HG02943 (cell line): ENCODE data around the gene SCNN1B.
"Not testable (repeated sequence)": the region's sequence is repeated elsewhere in the genome, so short reads cannot be mapped to it uniquely, and the experiment has no call there.

ENCODE experiments used
- ATAC-seq: cut with Tn5 transposase; IDR thresholded peaks from one replicate; pipeline ENCODE4 v1.9.1; 2021; ENCODE audit warnings: mild to moderate bottlenecking, low read depth, moderate library complexity; ENCODE audit not compliant: unreplicated experiment

The SCNN1B gene

DNA sequence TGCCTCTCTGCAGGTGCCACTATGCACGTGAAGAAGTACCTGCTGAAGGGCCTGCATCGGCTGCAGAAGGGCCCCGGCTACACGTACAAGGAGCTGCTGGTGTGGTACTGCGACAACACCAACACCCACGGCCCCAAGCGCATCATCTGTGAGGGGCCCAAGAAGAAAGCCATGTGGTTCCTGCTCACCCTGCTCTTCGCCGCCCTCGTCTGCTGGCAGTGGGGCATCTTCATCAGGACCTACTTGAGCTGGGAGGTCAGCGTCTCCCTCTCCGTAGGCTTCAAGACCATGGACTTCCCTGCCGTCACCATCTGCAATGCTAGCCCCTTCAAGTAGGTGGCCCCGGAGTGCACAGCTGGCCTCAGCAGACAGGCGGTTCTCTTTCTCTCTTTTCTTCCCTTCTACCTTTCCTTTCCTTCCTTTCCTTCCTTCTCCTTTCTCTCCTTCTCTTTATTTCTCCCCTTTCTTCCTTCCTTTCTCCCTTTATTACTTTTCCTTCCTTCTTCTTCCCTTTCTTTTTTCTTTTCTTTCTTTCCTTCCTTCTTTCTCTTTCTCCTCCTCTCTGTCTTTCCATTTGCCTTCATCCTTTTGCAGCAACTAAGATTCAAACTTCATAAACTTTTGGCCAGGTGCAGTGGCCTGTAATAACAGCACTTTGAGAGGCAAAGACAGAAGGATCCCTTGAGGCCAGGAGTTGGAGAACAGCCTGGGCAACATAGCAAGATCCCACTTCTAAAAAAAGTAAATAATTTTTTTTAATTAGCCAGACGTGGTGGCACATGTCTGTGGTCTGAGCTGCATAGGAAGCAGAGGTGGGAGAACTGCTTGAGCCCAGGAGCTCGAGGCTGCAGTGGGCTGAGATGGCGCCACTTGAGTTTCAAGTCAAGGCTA, 46.7 kb downstream of the SCNN1B start:
- no peak for ATAC-seq

DNA sequence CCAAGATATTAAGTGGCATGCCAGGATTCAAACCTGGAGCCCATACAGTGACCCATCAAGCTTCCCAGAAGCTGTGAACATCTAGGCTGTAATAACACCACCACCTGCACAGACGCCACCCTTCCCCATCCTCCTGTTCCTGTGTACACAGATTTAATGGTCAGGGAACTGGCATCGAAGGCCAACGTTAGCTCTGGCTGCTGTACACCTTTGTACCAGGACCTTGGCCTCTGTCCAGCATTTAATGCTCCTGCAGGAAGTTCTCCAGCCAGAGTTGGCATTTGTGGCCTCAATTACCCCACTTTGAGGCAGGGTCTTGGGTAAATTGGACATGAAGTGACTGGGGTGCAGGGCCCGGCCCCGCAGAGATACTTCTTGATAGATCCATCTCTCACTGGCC, 49.3 kb downstream of the SCNN1B start:
- no peak for ATAC-seq

DNA sequence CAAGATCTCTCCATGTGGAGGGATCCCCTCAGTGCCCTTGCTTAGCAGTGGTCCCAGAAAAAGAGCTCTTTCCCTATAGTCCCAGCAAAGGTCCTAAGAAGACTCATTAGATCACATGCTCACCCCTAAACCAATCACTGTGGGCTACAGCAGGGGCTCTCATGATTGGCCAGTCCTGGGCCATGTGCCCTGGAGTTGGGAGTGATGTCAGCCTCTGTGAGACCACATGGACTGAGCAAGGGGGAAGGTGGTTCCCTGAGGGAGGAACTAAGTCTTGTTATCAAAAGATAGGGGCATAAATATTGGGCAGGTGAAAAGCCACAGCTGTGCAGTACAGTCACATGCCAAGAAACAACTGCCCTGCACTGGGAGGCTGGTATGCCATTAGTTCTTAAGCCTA, 51.3 kb downstream of the SCNN1B start:
- ATAC-seq: no peak

DNA sequence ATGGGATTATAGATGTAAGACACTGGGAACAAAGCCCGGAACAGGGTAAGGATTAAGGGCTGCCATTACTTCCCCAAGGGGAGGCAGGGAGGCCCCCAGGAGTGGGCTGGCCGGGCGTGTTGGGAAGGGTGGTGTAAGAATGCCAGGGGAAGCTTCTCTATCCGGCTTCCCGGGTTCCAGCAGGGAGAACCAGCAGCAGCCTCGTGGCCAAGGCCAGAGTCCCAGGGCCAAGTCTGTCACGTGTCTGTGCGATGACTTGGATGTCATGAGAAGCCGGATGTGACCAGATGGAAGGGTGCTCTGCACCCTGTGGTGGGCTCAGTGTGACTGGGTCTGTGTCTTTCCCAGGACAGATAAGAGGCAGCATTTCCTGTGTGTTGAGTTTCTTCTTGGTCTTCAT, 52.1 kb downstream of the SCNN1B start:
- ATAC-seq: no peak

DNA sequence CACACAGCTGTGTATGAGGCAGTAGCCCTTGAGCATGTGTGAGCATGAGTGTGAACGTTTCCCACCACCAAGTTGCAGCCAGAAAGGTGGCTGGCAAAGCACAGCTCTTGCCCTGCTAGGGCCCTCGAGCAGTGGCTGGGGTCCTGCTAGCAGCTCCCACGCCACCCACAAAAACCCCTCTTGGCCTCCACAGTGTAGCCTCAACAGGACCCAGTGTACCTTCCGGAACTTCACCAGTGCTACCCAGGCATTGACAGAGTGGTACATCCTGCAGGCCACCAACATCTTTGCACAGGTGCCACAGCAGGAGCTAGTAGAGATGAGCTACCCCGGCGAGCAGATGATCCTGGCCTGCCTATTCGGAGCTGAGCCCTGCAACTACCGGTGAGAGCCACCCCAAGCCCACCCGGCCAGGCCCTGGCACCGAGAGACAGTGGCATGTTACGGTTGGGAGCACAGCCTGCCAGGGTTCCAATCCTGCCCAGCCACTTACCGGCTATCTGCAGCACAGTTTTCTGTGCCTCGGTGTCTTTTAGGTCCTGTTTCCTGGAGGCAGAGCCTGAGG, 53.1 kb downstream of the SCNN1B start:
- ATAC-seq: no peak

DNA sequence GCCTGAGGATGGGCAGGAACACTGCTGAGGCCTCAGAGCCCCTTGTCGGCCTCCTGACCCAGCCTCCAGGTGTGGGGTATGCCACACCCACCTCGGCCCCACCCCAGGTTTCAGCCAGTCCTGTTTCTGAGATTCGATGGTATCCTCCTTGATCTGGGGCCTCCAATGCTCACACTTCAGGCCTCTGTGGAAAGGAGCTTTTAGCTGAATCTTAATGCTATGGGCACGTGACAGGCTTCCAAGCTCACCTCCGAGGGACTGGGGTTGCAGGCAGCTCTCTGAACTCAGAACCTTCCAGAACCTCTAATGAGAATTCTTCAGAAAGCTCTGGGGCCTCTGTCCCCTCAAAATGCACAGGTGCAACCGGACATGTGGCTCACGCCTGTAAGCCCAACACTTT, 54.8 kb downstream of the SCNN1B start:
- ATAC-seq: no peak

DNA sequence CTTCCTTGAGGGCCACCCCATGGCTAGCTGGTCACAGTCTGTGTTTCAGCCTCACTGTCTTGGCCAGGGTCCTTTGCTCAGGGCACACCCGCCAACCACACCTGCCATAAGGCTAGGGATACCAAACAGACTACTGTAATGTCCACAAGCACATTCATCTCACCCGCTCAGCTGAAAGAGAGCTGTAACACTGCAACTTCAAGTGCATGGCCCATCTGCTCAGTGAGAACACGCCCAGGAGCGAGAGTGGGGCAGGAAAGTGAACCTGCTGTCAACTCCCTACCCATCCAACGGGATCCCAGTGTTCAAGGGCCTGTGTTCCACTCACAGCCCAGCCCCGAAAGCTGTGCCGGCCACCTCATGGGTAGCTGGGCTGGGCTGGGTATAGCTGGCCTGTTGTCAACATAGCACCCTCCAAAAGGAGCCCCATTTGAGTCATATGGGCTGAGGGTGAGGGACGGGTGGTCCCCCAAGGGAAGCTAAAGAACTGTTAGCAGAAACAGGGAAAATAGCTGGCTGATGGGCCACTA, 55.7 kb downstream of the SCNN1B start:
- no peak for ATAC-seq

DNA sequence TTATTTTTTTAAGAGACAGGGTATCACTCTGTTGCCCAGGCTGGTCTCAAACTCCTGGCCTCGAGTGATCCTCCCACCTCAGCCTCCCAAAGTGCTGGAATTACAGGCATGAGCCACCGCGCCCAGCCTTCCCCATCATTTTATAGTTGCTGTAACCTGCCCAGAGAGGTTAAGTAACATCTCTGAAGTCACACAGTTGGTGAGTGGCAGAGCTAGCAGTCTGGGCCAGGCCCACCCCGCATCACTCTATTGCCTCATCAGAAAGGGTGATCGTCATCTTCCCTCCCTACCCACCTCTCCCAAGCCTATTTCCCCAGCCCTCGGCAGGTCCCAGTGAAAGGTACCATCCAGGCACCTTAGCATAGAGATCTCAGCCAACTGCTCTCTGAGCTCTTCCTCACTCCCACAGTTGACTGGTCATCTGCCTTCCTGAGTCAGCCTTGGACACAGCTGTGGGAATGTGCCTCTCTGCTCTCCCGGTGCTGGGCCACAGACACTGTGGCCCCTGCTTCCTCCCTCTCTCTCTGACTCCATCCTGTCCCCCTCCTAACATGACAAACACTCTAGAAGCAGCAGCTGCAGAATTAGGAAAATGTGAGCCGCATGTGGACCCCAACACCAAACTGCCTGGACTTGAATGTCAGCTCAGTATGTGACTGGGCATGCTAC, 57.1 kb downstream of the SCNN1B start:
- ATAC-seq: no peak

DNA sequence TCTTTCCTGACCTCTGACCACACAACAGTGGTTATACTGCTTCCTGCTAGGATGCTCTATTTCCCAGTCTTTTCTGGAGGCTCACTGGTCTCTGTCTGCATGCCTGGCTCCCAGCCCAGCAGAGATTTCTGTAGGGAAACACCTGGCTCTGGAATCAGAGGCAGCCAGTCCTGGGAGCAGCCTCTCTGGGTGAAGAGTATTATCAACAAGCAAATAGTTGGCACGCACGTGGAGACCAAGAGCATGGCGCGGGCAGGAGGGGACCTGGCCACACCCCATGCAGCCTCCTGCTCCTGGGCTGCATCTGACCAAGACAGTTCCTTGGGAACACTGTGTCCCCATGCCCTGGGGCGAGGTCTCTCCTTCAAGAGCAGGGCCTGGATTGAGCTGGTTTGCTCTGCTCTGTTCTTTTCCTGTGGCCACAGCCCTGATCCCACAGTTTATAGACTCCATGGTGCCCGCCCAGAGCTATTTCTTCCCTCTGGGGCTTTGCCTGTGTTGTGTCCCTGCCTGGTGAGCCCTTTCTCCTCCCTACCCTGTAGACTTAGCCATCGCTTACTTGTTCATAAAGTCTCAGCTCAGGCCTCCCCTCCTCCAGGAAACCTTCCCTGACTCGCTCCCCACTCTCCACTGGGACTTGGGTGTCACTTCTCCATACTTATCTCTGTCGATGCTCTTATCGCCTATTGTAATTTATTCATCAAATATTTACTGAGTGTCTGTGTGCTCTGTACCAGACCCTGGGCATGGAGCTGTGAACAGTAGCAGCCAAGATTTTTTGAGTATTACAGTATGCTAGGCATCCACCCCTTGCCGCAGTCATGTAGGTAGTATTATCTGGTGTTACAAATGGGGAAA, 60.6 kb downstream of the SCNN1B start:
- ATAC-seq: no peak

DNA sequence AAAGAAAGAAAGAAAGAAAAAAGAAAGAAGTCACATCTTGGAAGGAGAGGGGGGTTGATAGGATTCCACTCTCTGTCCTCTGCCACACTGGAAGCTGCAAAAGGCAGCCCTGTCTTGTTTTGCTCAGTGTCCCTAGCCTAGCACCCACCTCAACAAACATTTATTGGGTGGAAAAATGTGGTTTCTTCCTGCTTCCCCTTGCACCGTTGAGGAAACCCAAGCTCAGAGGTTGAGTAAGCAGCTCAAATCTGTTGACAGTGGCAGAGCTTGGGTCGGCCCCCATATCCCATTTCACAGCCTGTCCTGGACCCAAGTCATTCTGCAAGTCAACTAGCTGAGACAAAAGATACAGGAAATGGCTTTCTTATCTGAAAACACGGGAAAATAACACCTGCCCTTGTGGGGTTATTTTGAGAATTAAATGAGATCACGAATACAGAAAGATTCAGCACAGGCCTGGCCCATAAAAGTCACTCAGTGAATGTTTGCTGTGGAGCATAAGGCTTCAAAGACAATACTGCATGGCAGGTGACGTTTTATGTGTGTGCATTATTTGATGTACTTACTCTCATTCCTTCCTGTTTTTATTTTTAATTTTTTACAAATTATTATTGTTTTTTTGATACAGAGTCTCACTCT, 63.6 kb downstream of the SCNN1B start:
- no peak for ATAC-seq

DNA sequence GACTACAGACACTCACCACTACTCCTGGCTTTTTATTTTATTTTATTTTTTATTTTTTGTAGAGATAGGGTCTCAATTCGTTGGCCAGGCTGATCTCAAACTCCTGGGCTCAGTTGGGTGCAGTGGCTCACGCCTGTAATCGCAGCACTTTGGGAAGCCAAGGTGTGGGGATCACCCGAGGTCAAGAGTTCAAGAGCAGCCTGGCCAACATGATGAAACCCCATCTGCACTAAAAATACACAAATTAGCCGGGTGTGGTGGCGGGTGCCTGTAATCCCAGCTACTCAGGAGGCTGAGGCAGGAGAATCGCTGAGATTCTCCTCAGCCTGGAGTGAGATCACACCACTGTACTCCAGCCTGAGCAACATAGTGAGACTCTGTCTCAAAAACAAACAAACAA, 64.2 kb downstream of the SCNN1B start:
- ATAC-seq: not testable (repeated sequence)

DNA sequence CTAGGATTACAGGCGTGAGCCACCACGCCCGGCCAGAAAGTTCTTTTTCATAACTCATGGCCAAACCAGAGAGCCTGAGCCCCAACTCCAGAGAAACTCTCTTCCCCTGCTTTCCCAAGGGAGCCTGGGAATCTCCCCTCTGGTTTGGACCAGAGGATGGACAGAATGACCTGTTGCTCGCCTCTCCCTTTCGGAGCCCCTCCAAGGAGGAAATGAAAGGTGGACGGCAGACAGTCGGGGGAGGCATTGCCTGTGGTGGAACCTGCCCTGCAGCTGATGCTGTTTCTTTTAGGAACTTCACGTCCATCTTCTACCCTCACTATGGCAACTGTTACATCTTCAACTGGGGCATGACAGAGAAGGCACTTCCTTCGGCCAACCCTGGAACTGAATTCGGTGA, 65.5 kb downstream of the SCNN1B start:
- ATAC-seq: no peak

DNA sequence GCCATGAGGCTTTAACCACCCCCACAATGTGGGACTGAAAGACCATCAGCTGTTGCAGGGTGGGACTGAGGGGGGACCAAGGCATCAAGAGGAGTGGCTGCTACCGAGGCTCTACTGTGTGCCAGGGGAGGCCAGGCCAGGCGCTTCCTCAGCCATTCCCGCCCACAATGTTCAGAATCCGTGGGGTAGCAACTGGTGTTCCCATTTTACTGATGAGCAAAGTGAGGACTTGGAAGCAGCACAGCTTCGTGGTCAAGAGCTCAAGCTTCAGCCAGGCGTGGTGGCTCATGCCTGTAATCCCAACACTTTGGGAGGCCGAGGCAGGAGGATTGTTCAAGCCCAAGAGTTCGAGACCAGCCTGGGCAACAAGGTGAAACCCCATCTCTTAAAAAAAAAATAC, 65.9 kb downstream of the SCNN1B start:
- no peak for ATAC-seq

DNA sequence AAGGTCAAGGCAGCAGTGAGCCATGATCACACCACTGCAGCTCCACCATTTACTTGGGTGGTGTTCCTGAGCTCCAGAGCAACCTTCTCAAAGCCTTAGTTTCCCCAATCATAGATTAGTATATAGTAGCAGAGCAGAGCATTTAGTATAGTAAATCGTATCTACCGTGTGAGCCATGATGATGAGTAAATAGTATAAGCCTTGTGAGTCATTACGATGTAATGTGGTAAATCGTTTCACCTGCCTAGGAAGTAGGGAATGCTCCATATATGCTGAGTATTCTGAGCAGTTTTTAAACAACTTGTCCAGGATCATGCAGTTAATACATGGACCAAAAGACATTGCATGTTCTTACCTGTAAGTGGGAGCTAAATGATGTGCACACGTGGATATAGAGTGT, 66.4 kb downstream of the SCNN1B start:
- ATAC-seq: no peak

DNA sequence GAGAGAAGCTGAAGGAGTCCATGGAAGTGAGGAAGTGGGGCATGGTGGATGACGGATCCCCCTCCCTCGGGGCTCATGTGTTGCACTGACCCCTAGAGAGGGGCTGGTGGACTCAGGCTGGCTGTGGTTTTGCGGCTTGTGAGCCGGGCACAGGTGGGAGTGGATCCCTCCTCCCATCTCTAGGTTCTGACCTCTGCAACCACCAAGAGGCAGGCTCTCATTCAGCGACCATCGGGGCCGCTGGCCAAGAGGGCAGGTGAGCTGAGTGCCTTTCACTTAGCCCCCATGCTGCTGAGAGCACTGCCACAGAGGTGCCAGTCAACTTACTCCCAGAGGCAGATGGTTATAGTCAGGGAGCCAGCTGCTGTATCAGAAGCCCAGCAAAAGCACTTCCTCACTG, 67.3 kb downstream of the SCNN1B start:
- no peak for ATAC-seq

DNA sequence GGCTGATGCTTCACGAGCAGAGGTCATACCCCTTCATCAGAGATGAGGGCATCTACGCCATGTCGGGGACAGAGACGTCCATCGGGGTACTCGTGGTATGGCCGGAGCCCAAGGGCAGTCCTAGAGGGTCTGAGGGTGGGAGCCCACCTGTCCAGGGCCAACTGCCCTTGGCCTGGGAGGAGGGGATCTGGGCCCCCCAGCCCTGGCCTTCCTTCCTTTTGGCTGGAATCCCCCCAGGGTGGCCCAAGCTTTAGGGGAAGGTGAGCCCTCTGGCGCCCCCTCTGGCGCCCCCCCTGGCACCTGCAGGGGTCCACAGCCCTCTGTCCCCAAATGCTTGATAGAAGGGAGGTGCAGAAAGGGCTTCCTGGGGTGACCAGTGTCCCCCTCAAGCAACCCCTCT, 69.3 kb downstream of the SCNN1B start:
- no peak for ATAC-seq

DNA sequence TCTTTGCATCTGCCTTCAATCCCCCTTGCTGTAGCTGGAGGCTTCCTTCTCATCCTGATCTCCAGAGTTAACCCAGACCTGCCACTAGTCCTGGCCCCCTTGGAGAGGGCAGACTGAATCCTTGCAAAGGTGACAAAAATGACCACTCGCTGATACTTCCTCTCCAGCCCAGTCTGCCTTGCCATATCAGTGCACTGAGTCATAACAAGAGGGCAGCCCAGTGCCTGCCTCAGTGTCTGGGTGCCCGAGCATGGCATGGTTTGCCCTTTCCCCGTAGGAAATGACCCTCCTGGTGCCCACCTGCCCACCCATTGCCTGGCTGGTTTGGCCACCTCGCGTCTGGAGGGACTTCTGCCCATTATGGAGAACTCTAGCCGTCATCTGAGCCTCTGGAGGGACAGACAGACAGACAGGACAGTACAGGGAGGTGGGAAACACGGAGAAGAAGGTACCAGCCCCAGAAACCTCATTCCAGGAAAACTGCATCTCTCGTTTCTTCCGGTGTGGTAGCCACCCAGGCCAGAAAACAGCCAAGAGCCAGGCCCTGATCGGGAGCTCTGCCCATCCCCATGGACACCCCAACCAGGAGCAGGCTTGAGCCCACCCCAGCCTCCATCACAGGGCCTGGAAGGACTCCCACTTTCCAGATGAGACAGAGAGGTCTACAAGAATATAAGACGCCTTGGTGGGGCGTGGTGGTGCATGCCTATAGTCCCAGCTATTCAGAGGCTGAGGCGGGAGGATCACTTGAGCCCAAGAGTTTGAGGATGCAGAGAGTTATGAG, 71.5 kb downstream of the SCNN1B start:
- ATAC-seq: no peak

DNA sequence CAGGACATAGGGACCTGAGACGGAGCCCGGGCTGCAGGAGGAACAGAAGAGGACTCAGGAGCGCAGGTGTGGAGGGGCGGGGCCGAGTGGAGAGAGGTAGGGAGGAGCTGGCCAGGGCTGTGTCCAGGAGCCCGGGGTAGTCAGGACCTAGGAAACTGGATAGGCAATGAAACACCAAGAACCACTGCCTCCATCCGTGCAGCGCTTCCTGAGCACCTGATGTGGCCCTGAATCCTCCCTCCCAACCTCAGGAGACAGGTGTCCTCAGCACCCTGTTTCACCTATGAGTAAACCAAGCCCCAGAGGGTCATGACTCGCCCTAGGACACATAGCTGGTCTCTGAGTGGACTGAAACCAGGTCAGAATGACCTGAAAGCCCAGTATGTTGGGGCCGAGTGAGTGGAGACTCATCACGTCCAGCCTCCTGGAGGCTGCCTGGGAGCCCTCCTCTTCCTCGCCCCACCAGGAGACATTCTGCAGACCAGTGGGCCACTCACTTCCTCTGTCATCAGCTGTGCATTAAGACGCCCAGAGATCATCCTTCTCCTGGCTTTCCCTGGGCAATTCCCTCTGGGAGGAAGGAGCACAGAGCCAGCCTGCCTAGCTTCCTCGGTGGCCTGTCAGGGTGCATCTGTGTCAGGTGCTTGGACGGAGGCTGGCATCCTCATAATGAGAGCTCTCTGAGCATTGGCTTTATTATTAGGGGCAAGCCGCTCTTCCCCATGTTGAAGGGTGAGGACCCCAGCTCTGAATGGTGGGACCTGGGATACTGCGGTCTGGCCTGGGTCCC, 72.8 kb downstream of the SCNN1B start:
- no peak for ATAC-seq

DNA sequence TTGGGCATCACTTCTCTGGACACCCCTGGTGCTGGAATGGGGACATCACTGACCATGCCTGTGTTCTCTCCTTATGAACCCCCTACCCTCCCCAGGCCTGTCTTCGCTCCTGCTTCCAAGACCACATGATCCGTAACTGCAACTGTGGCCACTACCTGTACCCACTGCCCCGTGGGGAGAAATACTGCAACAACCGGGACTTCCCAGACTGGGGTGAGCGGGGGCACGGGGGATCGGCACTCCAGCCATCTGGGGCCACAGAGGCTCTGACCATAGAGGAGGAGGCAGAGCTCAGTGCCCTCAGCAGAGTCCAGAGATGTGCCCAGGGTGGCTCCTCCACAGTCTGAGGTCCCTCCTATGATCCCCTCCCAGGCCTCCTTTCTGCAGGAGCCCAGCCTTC, 73.5 kb downstream of the SCNN1B start:
- ATAC-seq: no peak
